ENCODE measurements around the gene TDRD12. TPM values are rescaled to one million over a fixed set of nuclear protein-coding genes. Genes with fewer than 3 reads are reported as not detected.

TDRD12 gene
- total RNA-seq, 1 experiment from 2014 or later = 0.33 TPM

DNA sequence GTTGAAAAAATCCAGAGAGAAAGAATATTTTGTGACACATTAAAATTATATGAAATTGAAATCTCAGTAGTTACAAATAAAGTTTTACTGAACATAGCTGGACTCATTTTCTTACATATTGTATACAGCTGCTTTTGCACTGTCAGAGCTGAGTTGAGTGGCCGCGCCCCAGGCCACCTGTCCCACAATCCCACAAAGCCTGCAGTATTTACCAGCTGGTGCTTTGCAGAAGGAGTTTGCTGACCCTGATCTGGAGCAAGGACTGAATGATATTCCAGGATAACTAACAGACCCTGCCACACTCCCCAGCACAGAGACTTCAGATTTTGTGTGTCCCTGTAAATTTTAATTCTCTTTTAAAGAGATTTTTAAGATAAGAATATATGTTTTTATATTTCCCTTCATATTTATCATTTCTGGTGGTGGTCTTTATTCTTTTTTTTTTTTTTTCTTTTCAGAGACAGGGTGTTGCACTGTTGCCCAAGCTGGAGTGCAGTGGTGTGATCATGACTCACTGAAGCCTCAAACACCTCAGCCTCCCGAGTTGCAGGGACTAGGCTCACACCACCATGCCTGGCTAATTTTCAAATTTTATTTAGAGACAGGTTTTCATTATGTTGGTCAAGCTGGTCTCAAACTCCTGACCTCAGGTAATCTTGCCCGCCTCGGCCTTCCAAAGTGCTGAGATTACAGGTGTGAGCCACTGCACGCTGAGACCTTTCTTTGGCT, 48.5 kb downstream of the TDRD12 start:
- CTCF ChIA-PET = no interaction called here
- Histone ChIP-seq H3K36me3 (ENCODE audit: low read depth) (no peaks in the 10 kb centered on the region), H3K4me3 (no peak overlapping the region), H3K9me3 (ENCODE audit: insufficient read depth, low read depth) (no peaks in the 10 kb centered on the region), H3F3A (ENCODE audit: insufficient read depth, low read depth) (no peaks in the 10 kb centered on the region), H3K27me3 (ENCODE audit: insufficient read depth, low read depth) (no peaks in the 10 kb centered on the region), H4K20me1 (ENCODE audit: insufficient read depth) (no peaks in the 10 kb centered on the region), H3K79me2 (ENCODE audit: low read depth) (no peaks in the 10 kb centered on the region), H2AFZ (no peak overlapping the region), H3K27ac (no peak overlapping the region), H3K4me2 (no peak overlapping the region), H3K9me2 (ENCODE audit: insufficient read depth) (no peaks in the 10 kb centered on the region; the same call in 1 of the 2 replicates), H3K4me1 (replicated peaks; ENCODE audit: insufficient read depth) (no peaks in the 10 kb centered on the region)
- BruUV-seq (replicated peaks) = no TSS peak
- no peak for DNase-seq
- TF ChIP-seq EZH2 (IDR thresholded peaks at IDR 0.05; ENCODE audit: low read depth) = no peak
- TF ChIP-seq, protein P1, sequence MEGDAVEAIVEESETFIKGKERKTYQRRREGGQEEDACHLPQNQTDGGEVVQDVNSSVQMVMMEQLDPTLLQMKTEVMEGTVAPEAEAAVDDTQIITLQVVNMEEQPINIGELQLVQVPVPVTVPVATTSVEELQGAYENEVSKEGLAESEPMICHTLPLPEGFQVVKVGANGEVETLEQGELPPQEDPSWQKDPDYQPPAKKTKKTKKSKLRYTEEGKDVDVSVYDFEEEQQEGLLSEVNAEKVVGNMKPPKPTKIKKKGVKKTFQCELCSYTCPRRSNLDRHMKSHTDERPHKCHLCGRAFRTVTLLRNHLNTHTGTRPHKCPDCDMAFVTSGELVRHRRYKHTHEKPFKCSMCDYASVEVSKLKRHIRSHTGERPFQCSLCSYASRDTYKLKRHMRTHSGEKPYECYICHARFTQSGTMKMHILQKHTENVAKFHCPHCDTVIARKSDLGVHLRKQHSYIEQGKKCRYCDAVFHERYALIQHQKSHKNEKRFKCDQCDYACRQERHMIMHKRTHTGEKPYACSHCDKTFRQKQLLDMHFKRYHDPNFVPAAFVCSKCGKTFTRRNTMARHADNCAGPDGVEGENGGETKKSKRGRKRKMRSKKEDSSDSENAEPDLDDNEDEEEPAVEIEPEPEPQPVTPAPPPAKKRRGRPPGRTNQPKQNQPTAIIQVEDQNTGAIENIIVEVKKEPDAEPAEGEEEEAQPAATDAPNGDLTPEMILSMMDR (conservative IDR thresholded peaks at IDR 0.05) = no peak
- intact Hi-C loops (cut with micrococcal nuclease; ENCODE audit: unreplicated experiment) = no loop called here
- POLR2A ChIA-PET (ENCODE audit: unreplicated experiment) = no interaction called here

DNA sequence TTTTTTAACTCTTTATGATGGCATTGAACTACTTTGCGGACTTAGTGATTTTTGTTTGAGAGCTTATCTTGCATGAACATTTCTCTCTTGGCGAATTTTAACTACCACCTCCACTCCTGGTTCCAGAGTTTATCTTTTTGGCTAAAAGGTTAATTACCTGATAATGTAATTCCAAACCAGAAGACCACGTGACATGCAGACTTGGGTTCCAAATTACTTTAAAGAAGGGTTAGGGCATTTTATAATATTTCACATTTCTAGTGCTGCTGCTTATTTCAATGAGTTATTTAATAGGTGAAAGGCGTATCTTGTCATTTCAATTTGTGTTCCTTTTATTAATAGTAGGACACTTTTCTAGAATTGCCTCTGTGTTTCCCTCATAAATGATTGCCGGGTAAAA, 52.0 kb downstream of the TDRD12 start:
- no peaks in the 10 kb centered on the region for H3K9me2 ChIP-seq (ENCODE audit: insufficient read depth)
- H3K4me1 ChIP-seq (replicated peaks; ENCODE audit: insufficient read depth) = no peaks in the 10 kb centered on the region
- no peaks in the 10 kb centered on the region for H3F3A ChIP-seq (ENCODE audit: insufficient read depth, low read depth)
- ChIA-PET POLR2A (ENCODE audit: unreplicated experiment) (no interaction called here), CTCF (no interaction called here)
- TF ChIP-seq EZH2 (IDR thresholded peaks at IDR 0.05; ENCODE audit: low read depth) = no peak
- TF ChIP-seq, protein P1 (conservative IDR thresholded peaks at IDR 0.05) = no peak
- H3K4me2 ChIP-seq = no peak overlapping the region
- no peak overlapping the region; the same call in 1 of the 2 replicates for H2AFZ ChIP-seq
- H3K4me3 ChIP-seq = no peak overlapping the region
- H3K79me2 ChIP-seq (ENCODE audit: low read depth) = no peaks in the 10 kb centered on the region
- H3K9me3 ChIP-seq (ENCODE audit: insufficient read depth, low read depth) = no peaks in the 10 kb centered on the region
- no TSS peak for BruUV-seq (replicated peaks)
- intact Hi-C loops (cut with micrococcal nuclease; ENCODE audit: unreplicated experiment) = no loop called here
- no peaks in the 10 kb centered on the region for H3K36me3 ChIP-seq (ENCODE audit: low read depth)
- H3K27me3 ChIP-seq (ENCODE audit: insufficient read depth, low read depth) = no peaks in the 10 kb centered on the region
- no peak overlapping the region for H3K27ac ChIP-seq
- no peaks in the 10 kb centered on the region for H4K20me1 ChIP-seq (ENCODE audit: insufficient read depth)
- no peak for DNase-seq

DNA sequence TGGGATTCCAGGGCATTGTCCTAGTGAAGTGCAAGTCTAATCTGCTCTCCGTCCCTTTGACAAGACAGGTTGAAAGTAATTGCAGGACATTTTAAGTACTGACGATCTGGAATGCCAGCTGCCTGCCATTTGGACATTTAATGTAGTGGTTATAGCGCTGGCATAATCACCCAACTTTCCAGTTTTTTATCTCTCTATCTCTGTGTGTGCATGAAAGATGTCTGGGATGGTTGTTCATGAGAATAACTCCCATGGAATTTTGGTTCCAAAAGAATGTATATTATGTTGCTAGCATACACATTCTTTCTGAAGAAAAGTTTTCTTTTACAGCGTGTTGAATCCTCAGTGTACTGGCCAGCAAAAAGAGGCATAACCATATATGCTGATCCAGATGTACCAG, 53.6 kb downstream of the TDRD12 start:
- no TSS peak for BruUV-seq (replicated peaks)
- intact Hi-C loops (cut with micrococcal nuclease; ENCODE audit: unreplicated experiment) = no loop called here
- no peaks in the 10 kb centered on the region for H3K9me3 ChIP-seq (ENCODE audit: insufficient read depth, low read depth)
- H3K4me1 ChIP-seq (replicated peaks; ENCODE audit: insufficient read depth) = no peaks in the 10 kb centered on the region
- no peaks in the 10 kb centered on the region for H3F3A ChIP-seq (ENCODE audit: insufficient read depth, low read depth)
- CTCF ChIA-PET = no interaction called here
- no peak for DNase-seq
- no peak overlapping the region for H3K27ac ChIP-seq
- H4K20me1 ChIP-seq (ENCODE audit: insufficient read depth) = no peaks in the 10 kb centered on the region
- TF ChIP-seq, protein P1 (conservative IDR thresholded peaks at IDR 0.05) = no peak
- no peak for TF ChIP-seq EZH2 (IDR thresholded peaks at IDR 0.05; ENCODE audit: low read depth)
- H3K4me3 ChIP-seq = no peak overlapping the region
- POLR2A ChIA-PET (ENCODE audit: unreplicated experiment) = no interaction called here
- no peaks in the 10 kb centered on the region for H3K36me3 ChIP-seq (ENCODE audit: low read depth)
- no peaks in the 10 kb centered on the region for H3K27me3 ChIP-seq (ENCODE audit: insufficient read depth, low read depth)
- H3K9me2 ChIP-seq (ENCODE audit: insufficient read depth) = no peaks in the 10 kb centered on the region
- H2AFZ ChIP-seq = no peak overlapping the region
- H3K79me2 ChIP-seq (ENCODE audit: low read depth) = no peaks in the 10 kb centered on the region
- H3K4me2 ChIP-seq = no peak overlapping the region

Measured in PC-9 (cell line).